Progenitor cell of endocrine pancreas (in vitro differentiated cells): ENCODE data around the gene RANBP9. TPM values are rescaled to one million over a fixed set of nuclear protein-coding genes. Genes with fewer than 3 reads are reported as not detected.

Experiments used
- DNase-seq: peaks from one replicate; pipeline ENCODE4 v3.0.0; 2021; ENCODE audit warnings: low spot score; ENCODE audit not compliant: unreplicated experiment
- H3K27ac Mint-ChIP-seq: 2 replicates; pipeline ENCODE4 v1.8.0; 2021; ENCODE audit warnings: mild to moderate bottlenecking, moderate library complexity, mixed read lengths
- H3K27me3 Mint-ChIP-seq: 2 replicates; pipeline ENCODE4 v1.8.0; 2021; ENCODE audit warnings: mixed read lengths
- H3K36me3 Mint-ChIP-seq: 2 replicates; pipeline ENCODE4 v1.8.0; 2022; ENCODE audit warnings: mixed read lengths; ENCODE audit not compliant: insufficient read depth
- H3K4me1 Mint-ChIP-seq: 2 replicates; pipeline ENCODE4 v1.8.0; 2021; ENCODE audit warnings: low read depth, mixed read lengths
- H3K4me3 Mint-ChIP-seq: 2 replicates; pipeline ENCODE4 v1.8.0; 2021; ENCODE audit warnings: low read depth, mild to moderate bottlenecking, moderate library complexity, mixed read lengths
- H3K9me3 Mint-ChIP-seq: 2 replicates; pipeline ENCODE4 v1.8.0; 2021; ENCODE audit warnings: low read depth, mixed read lengths
- total RNA-seq: library from RNA; stranded (reverse); gene quantifications from 2 replicates; pipeline ENCODE4 v1.2.1, GENCODE V29; 2021
- TF ChIP-seq, protein P1 (sequence below): fragments of 200-600 bp; sonication (generic); IDR thresholded peaks from one replicate; pipeline ENCODE4 v1.5.0; 2021; ENCODE audit warnings: antibody characterized with exemption, mild to moderate bottlenecking; ENCODE audit not compliant: unreplicated experiment

The RANBP9 gene
- total RNA-seq, 1 donor from 2014 or later, result 58.4 TPM

DNA sequence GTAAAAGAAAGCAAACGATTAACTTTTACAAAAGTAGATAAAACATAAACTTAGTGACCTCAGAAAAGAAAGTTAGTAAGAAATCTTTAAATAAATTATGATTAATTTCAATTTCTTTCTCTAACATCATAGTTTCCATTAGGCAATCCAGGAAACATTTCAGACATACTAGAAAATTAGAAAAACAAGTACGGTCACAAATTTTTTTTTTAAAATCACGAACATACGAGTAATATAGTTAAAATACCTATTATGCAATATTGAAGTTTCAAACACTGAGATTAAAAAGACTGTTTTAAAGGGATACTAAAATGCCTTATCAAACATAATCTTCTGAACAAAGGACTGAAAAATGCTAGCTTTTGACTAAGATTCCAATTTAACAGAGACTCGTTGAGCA is 70.3 kb downstream of the RANBP9 start:
- Mint-ChIP-seq H3K9me3 (no peaks in the 10 kb centered on the region), H3K4me1 (no peaks in the 10 kb centered on the region), H3K36me3 (peaks cover 26% of the 10 kb centered on the region), H3K27me3 (no peaks in the 10 kb centered on the region), H3K27ac (no peak overlapping the region), H3K4me3 (no peak overlapping the region)
- no peak for DNase-seq
- TF ChIP-seq, protein P1, sequence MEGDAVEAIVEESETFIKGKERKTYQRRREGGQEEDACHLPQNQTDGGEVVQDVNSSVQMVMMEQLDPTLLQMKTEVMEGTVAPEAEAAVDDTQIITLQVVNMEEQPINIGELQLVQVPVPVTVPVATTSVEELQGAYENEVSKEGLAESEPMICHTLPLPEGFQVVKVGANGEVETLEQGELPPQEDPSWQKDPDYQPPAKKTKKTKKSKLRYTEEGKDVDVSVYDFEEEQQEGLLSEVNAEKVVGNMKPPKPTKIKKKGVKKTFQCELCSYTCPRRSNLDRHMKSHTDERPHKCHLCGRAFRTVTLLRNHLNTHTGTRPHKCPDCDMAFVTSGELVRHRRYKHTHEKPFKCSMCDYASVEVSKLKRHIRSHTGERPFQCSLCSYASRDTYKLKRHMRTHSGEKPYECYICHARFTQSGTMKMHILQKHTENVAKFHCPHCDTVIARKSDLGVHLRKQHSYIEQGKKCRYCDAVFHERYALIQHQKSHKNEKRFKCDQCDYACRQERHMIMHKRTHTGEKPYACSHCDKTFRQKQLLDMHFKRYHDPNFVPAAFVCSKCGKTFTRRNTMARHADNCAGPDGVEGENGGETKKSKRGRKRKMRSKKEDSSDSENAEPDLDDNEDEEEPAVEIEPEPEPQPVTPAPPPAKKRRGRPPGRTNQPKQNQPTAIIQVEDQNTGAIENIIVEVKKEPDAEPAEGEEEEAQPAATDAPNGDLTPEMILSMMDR, result no peak

DNA sequence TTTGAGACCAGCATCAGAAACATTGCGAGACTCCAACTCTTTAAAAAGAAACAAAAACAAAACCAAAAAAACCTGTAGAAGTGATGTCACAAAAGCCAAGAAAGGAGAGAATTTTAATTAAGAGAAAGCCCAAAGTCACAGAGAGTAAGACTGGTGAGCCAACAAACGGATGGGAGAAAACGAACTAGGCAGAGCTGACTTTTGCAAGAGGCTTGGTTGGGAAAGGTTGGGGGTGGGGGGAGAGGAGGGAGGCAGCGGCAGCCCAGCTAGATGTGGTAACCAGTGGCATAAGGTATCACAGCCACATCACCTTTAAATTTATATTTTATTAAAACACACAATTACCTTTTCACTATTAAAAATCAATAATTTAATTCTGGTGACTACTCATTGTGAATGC is 73.0 kb downstream of the RANBP9 start:
- no peaks in the 10 kb centered on the region for H3K27me3 Mint-ChIP-seq
- peaks cover 30% of the 10 kb centered on the region for H3K36me3 Mint-ChIP-seq
- H3K9me3 Mint-ChIP-seq, result no peaks in the 10 kb centered on the region
- TF ChIP-seq, protein P1, result no peak
- no peaks in the 10 kb centered on the region for H3K4me1 Mint-ChIP-seq
- no peak overlapping the region for H3K27ac Mint-ChIP-seq
- no peak for DNase-seq
- no peak overlapping the region for H3K4me3 Mint-ChIP-seq

DNA sequence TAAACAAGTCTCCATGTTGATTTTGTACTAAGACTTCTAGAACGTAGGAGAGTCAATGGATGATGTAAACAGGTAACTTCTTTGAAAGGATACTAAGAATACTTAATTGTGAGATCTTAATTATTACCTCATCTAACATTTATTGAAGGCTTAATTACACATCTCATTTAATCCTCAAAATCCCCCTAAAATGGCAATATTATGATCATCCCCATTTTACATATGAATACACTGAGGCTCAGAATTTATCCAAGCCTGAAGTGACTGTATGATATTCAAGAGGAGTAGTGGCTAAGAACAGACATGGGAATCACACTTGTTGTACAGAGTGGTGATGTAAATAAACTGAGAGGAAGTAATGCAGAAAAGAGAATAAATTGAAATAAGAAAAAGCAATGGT is 73.6 kb downstream of the RANBP9 start:
- Mint-ChIP-seq H3K27ac (no peak overlapping the region), H3K27me3 (no peaks in the 10 kb centered on the region), H3K4me1 (no peaks in the 10 kb centered on the region), H3K9me3 (no peaks in the 10 kb centered on the region), H3K36me3 (peaks cover 25% of the 10 kb centered on the region), H3K4me3 (no peak overlapping the region)
- DNase-seq, result no peak
- TF ChIP-seq, protein P1, result no peak

DNA sequence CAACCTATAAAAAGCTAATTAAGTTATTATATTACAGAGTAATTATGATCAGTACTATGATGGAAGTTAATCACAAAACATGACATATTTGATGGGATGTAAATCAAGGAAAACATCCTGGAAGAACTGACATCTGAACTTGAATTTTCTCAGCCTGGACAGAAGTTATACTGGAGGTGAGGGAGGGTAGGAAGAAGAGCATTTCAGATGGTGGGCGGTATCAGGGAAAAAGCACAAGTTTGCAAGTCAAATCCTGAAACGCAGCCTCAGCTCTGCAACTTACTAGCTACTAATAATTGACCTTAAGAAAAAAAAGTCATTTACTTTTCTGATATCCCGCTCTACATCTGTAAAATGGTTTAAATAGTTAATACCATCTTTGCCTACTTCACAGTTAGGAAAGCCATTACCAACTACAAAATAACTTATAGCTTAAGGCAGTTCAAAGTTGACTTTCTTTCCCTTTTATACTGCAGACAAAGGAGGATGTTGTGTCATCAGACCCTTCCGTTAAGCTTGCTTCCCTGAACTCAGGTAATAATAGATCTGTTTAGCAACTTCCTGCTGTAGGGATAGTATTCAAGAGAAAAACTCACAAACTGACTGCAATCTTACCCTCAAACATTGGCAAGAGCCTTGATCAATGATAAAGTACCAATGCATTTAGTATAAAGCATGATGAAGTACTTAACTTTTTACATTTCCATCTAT is 75.5 kb downstream of the RANBP9 start:
- Mint-ChIP-seq H3K27me3 (no peaks in the 10 kb centered on the region), H3K4me3 (no peak overlapping the region), H3K27ac (no peak overlapping the region), H3K4me1 (no peaks in the 10 kb centered on the region), H3K9me3 (no peaks in the 10 kb centered on the region), H3K36me3 (peaks cover 30% of the 10 kb centered on the region)
- TF ChIP-seq, protein P1, result no peak
- no peak for DNase-seq

DNA sequence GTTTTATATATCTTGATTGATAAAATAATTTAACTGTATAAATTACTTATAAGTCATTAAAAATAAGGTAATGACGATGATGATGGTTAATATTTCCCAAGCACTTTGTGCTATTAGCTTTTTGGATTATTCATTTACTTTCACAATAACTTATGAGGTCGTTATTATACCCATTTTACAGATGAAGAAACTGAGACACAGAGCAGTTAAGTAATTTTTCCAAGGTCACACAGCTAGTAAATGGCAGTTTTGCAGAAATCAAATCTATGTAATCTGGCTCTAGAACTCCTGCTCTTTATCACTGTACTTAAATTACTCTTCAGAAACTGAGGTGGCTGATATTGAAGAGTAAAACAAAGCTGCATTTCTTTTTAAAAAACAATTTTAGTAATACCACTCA is 78.3 kb downstream of the RANBP9 start:
- peaks cover 29% of the 10 kb centered on the region for H3K36me3 Mint-ChIP-seq
- no peak for DNase-seq
- H3K27me3 Mint-ChIP-seq, result no peaks in the 10 kb centered on the region
- no peak overlapping the region for H3K27ac Mint-ChIP-seq
- H3K9me3 Mint-ChIP-seq, result no peaks in the 10 kb centered on the region
- H3K4me3 Mint-ChIP-seq, result no peak overlapping the region
- H3K4me1 Mint-ChIP-seq, result peaks cover 8% of the 10 kb centered on the region
- TF ChIP-seq, protein P1, result no peak
